ENCODE data around the gene KRT10. TPM values are rescaled to one million over a fixed set of nuclear protein-coding genes. Genes with fewer than 3 reads are reported as not detected.

KRT10 gene
- polyA plus RNA-seq, 1 of the 3 experiments (the other 2 are of a cell fraction): 31.6 TPM

DNA sequence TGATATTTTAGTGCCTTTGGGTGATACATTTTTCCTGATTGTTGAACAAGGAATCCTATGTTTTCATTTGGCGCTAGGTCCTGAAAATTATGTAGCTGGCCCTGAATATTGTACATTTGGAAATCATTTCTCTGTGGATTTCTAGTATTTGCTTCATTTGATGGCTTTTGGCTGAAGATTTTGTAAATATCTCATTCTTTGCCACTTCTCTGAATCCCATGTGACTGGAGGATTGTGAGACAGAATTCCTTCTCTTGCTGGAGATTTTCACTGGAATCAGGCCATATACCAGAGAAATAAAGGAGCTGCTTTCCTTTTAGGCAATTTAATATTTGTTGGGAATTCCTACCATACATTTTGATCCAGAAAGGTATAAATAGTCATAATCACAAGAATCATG, 31.3 kb downstream of the KRT10 start:
- H3K4me2 ChIP-seq: no peak overlapping the region
- no peaks in the 10 kb centered on the region for H3K36me3 ChIP-seq (replicated peaks in 1 of 2; ENCODE audit: control insufficient read depth in 1 of 2, insufficient read depth in 2 of 2, low read length in 1 of 2)
- DNase-seq: no peak
- no peaks in the 10 kb centered on the region for H3K4me1 ChIP-seq (ENCODE audit: control insufficient read depth in 1 of 2, insufficient read depth in 2 of 2, low read depth in 1 of 2, low read length in 1 of 2)
- H3K79me2 ChIP-seq (ENCODE audit: insufficient read depth): no peaks in the 10 kb centered on the region
- H3K9ac ChIP-seq: no peak overlapping the region
- no peak for TF ChIP-seq TEAD4 (IDR thresholded peaks at IDR 0.05; ENCODE audit: borderline replicate concordance, insufficient read depth)
- no peak for TF ChIP-seq FOSL2 (IDR thresholded peaks at IDR 0.05; ENCODE audit: borderline replicate concordance, low read depth)
- no peak for TF ChIP-seq JUND (IDR thresholded peaks at IDR 0.05)
- no peak for TF ChIP-seq RAD21 (IDR thresholded peaks at IDR 0.05; ENCODE audit: low read length)
- TF ChIP-seq, protein P1, sequence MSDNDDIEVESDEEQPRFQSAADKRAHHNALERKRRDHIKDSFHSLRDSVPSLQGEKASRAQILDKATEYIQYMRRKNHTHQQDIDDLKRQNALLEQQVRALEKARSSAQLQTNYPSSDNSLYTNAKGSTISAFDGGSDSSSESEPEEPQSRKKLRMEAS (IDR thresholded peaks at IDR 0.05; ENCODE audit: low read depth): no peak
- no peak for TF ChIP-seq NRF1 (IDR thresholded peaks at IDR 0.05; ENCODE audit: low read depth, low read length)
- no peak for TF ChIP-seq EZH2phosphoT487 (IDR thresholded peaks at IDR 0.05; ENCODE audit: borderline replicate concordance, low read depth)
- TF ChIP-seq CTCF (IDR thresholded peaks at IDR 0.05): no peak
- no peak for TF ChIP-seq CHD2 (IDR thresholded peaks at IDR 0.05; ENCODE audit: low read length, partially characterized antibody)
- no peak for TF ChIP-seq RCOR1 (IDR thresholded peaks at IDR 0.05; ENCODE audit: low read length)
- TF ChIP-seq ZBTB33 (IDR thresholded peaks at IDR 0.05; ENCODE audit: borderline replicate concordance, low read depth): no peak
- TF ChIP-seq TCF12 (IDR thresholded peaks at IDR 0.05): no peak
- TF ChIP-seq TAF1 (IDR thresholded peaks at IDR 0.05; ENCODE audit: borderline replicate concordance, low read depth, low read length): no peak
- no peak for TF ChIP-seq NFIC (IDR thresholded peaks at IDR 0.05; ENCODE audit: borderline replicate concordance)
- TF ChIP-seq, protein P2, sequence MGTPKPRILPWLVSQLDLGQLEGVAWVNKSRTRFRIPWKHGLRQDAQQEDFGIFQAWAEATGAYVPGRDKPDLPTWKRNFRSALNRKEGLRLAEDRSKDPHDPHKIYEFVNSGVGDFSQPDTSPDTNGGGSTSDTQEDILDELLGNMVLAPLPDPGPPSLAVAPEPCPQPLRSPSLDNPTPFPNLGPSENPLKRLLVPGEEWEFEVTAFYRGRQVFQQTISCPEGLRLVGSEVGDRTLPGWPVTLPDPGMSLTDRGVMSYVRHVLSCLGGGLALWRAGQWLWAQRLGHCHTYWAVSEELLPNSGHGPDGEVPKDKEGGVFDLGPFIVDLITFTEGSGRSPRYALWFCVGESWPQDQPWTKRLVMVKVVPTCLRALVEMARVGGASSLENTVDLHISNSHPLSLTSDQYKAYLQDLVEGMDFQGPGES (IDR thresholded peaks at IDR 0.05; ENCODE audit: low read depth, low read length): no peak
- no peak for TF ChIP-seq RFX5 (IDR thresholded peaks at IDR 0.05; ENCODE audit: low read length)
- TF ChIP-seq USF1 (IDR thresholded peaks at IDR 0.05; ENCODE audit: borderline replicate concordance, low read depth): no peak
- TF ChIP-seq YY1 (IDR thresholded peaks at IDR 0.05; ENCODE audit: low read depth): no peak
- no peaks in the 10 kb centered on the region for H4K20me1 ChIP-seq (ENCODE audit: insufficient read depth)
- no peaks in the 10 kb centered on the region for H3K9me2 ChIP-seq
- no peaks in the 10 kb centered on the region for H3F3A ChIP-seq (replicated peaks; ENCODE audit: insufficient read depth)
- H3K27me3 ChIP-seq (ENCODE audit: insufficient read depth): peaks cover 64% of the 10 kb centered on the region
- WGBS (ENCODE audit: low lambda C conversion rate): 76% methylated on average over 1 of the region's 1 CpG
- CTCF ChIA-PET: interaction anchor here (0.7 to 3.1 kb wide), 7 partner anchors 10 to 872 kb away, joined by 3 to 26 read pairs (median 3); no protein-coding TSS in a partner anchor
- H3K9me3 ChIP-seq: no peaks in the 10 kb centered on the region
- POLR2A ChIA-PET: no interaction called here
- no peak overlapping the region for H3K4me3 ChIP-seq (ENCODE audit: low read depth in 2 of 2, low read length in 1 of 2)
- H3K27ac ChIP-seq (ENCODE audit: low read depth in 2 of 2, low read length in 1 of 2): no peak overlapping the region
- no peak overlapping the region for H2AFZ ChIP-seq (ENCODE audit: low read depth)

Data from SK-N-SH (cell line).